AG04449 (cell line): ENCODE data around the gene FCN3.

Experiments
- CTCF ChIA-PET: fragments of 350-600 bp; formaldehyde crosslinking; extraction: SDS; loops from one replicate; lab custom pipeline; 2021; ENCODE audit warnings: antibody characterized with exemption; lab: Yijun Ruan, JAX
- POLR2A ChIA-PET: fragments of 400-600, 350-600 bp; formaldehyde crosslinking; extraction: SDS; loops from one replicate; lab custom pipeline; 2020; ENCODE audit warnings: antibody characterized with exemption, inconsistent platforms; lab: Yijun Ruan, JAX
- DNase-seq: peaks from one replicate; pipeline ENCODE4 v3.0.0-alpha.2; 2010; ENCODE audit warnings: low read depth, low spot score
- H3K4me3 ChIP-seq: 2 replicates; pipeline ENCODE4 v1.5.1; 2011; ENCODE audit warnings: low read depth, mild to moderate bottlenecking, control low read depth, low read length
- CTCF ChIP-seq: IDR thresholded peaks from one replicate; pipeline ENCODE4 v1.5.1; 2011; ENCODE audit warnings: mild to moderate bottlenecking, moderate library complexity, low read length, control low read depth, inconsistent platforms; ENCODE audit not compliant: insufficient read depth; ENCODE audit errors: missing control alignments

Gene FCN3

GRCh38 chr1:27338751-27339150 is 35.9 kb downstream of the FCN3 start:
- ChIA-PET CTCF (interaction anchor here (1.6 to 2.8 kb wide), 6 partner anchors 11 to 39 kb away, joined by 5 to 12 read pairs (median 8); partner anchors contain the start of gene MAP3K6), POLR2A (interaction anchor here (1.0 kb wide), 1 partner anchor 15 kb away, joined by 3 read pairs; no protein-coding TSS in a partner anchor)
- no peak for TF ChIP-seq CTCF
- H3K4me3 ChIP-seq: no peak overlapping the region
- DNase-seq: no peak

- TF ChIP-seq CTCF: no peak
- POLR2A ChIA-PET: no interaction called here
- DNase-seq: no peak
- CTCF ChIA-PET: interaction anchor here (0.9 to 6.4 kb wide), 7 partner anchors 10 to 270 kb away, joined by 3 to 89 read pairs (median 7); no protein-coding TSS in a partner anchor
- H3K4me3 ChIP-seq: no peak overlapping the region
Observed at GRCh38 chr1:27336756-27337155, 37.9 kb downstream of the FCN3 start.

GRCh38 chr1:27335506-27336422 is 38.9 kb downstream of the FCN3 start:
- no peak for TF ChIP-seq CTCF
- no peak overlapping the region for H3K4me3 ChIP-seq
- CTCF ChIA-PET: interaction anchor here (0.7 to 6.4 kb wide), 11 partner anchors 9 to 271 kb away, joined by 3 to 89 read pairs (median 7); partner anchors contain the start of genes MAP3K6, SYTL1 and TMEM222
- POLR2A ChIA-PET: no interaction called here
- DNase-seq: no peak

- ChIA-PET CTCF (interaction anchor here (0.5 to 6.4 kb wide), 25 partner anchors 10 to 427 kb away, joined by 3 to 89 read pairs (median 10); partner anchors contain the start of genes AHDC1, GPR3, MAP3K6 and SYTL1), POLR2A (interaction anchor here (1.7 kb wide), 1 partner anchor 15 kb away, joined by 6 read pairs; no protein-coding TSS in a partner anchor)
- no peak overlapping the region for H3K4me3 ChIP-seq
- TF ChIP-seq CTCF: no peak
- DNase-seq: no peak
Observed at GRCh38 chr1:27333717-27334279, 40.8 kb downstream of the FCN3 start.

GRCh38 chr1:27332536-27333281 is 41.9 kb downstream of the FCN3 start:
- no peak overlapping the region for H3K4me3 ChIP-seq
- TF ChIP-seq CTCF: peak; percentile 85
- ChIA-PET POLR2A (interaction anchor here (1.2 to 1.7 kb wide), 3 partner anchors 10 to 17 kb away, joined by 3 to 6 read pairs (median 3); no protein-coding TSS in a partner anchor), CTCF (interaction anchor here (0.7 to 6.4 kb wide), 31 partner anchors 9 to 330 kb away, joined by 3 to 89 read pairs (median 8); partner anchors contain the start of genes AHDC1, GPR3, MAP3K6 and SYTL1)
- DNase-seq: no peak
